HG03045 (cell line): ENCODE results near the gene GASK1B.

Source experiments
- ATAC-seq: cut with Tn5 transposase; IDR thresholded peaks from one replicate; pipeline ENCODE4 v1.9.1; 2021; ENCODE audit warnings: mild to moderate bottlenecking, moderate library complexity; ENCODE audit not compliant: unreplicated experiment

GASK1B gene

DNA sequence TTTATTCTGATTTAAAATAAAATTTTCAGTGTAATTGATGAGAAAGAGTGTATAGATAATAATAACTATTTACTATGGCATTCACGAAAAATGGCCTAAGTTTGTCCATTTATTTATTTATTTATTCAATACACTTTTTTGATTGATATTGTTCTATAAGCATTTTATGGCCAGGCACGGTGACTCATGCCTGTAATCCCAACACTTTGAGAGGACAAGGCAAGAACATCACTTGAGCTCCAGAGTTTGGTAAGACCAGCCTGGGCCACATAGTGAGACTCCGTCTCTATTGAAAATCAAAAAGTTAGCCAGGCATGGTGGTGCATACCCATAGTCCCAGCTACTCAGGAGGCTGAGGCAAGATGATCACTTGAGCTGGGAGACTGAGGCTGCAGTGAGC is 25.7 kb downstream of the GASK1B start:
- ATAC-seq = no peak

GRCh38 chr4:158146736-158147135 is 26.1 kb downstream of the GASK1B start:
- ATAC-seq = no peak

DNA sequence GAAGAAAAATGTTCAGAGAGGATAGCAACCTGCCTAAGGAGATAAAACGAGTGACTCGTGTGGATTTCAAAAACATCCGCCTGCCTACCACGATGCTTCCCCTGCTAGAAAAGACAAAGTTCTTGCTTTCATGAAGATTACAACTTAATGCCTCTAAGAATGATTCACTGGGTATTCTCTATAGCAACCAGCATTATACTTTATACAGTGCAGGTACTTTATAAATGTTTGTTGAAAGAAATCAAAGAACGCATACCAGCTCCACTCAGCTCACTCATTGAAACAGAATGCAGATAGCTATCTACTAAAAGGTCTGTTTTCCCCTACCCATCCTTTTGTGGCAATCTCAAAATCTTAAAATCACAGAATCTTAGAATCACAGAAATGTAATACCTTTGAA is 33.7 kb downstream of the GASK1B start:
- no peak for ATAC-seq

GRCh38 chr4:158134222-158134621 is 38.6 kb downstream of the GASK1B start:
- ATAC-seq = no peak

GRCh38 chr4:158133551-158133950 is 39.3 kb downstream of the GASK1B start:
- ATAC-seq = no peak

DNA sequence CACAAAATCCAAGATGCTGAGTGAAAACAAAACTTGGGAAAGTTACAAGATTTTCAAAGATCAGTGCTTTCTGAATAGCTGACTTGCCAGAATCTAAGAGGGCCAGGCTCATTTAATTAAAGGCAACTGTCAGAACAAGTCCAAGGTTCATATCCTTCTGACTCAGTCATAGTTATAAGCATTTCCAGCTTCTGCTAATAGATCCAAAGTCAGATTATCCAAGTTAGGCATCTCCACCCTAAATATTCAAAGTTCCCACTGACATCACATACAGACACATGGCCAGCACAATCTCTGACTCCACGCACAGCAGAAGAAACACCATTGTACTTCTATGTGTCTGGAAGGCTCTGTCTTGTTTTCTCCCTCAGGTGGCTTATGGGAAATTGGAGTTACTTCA is 41.8 kb downstream of the GASK1B start:
- ATAC-seq = no peak

DNA sequence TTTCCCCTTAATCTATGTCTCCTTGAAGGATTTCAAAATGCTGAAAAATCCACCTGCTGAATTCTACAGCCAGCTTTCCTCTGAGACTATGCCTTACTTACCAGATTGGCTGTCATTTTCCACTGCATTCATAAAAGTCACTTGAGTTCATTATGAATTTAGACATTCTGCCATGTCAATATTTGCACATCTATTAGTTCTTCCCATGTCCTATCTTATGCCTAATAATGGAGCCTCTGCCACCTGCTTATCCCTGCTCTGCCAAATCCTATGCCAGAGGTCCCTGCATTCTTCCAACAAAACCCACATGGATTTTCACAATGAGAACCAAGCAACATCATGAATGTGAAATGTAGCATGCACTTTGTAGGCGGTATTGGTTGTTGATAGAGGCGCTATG is 42.6 kb downstream of the GASK1B start:
- no peak for ATAC-seq

DNA sequence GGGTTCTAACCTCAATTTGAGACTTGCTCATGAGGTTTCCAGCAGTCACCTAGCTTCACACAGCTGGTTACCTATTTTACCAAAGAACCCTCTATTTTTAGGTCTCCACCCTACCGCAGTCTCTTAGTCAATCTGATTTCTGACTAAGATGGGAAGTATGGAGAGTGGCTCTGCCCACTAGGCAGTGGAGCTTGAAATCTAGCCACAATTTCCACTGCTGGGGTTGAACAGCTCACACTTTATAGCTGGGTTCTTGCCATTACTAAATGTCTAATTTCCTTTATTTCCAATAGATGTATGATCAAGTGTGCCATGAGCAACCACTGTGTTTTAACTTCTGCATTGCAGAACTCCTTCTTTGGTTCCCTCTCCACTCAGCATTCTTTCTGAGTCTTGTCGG is 43.1 kb downstream of the GASK1B start:
- peak; percentile 85 for ATAC-seq

DNA sequence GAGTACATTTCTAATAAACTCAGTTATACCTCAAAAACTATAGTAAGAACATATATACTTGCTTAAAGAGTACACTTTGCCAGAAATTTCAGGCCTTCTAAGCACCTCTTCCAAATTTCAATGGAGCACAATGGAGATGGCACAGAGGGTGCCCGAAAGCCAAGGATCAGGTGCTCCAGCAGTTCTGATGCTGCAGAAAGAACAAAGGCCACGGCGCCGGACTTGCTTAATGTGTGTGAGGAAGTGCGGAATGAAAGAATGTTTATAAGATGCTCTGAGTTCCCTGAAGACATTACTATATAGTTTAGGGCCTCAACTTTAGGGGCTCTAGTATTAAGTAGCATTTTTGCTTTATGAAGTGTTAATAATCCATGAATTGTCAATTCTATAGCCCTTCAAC is 44.3 kb downstream of the GASK1B start:
- no peak for ATAC-seq

DNA sequence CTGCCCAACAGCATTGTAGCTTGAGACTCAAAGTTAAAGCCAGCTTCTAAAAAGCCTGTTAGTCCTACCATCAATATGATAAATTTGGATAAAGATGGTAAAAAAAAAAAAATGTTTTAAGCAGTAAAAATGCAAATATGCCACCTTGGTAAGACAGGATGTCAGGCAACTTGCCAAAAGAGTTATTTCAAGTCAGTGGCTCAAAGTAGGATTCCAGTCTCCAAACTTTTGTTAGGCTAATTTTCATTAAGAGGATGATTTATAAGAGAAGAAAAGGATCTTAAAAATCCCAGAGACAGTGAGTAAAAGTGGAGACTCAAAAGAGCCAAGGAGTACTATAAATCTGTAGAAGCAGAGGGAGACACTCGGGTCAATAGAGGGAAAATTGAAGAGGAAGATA is 47.5 kb downstream of the GASK1B start:
- no peak for ATAC-seq
